Measurements from ENCODE around the gene MRPS21.
"Not testable (repeated sequence)": the region's sequence is repeated elsewhere in the genome, so short reads cannot be mapped to it uniquely, and the experiment has no call there.

The MRPS21 gene

DNA sequence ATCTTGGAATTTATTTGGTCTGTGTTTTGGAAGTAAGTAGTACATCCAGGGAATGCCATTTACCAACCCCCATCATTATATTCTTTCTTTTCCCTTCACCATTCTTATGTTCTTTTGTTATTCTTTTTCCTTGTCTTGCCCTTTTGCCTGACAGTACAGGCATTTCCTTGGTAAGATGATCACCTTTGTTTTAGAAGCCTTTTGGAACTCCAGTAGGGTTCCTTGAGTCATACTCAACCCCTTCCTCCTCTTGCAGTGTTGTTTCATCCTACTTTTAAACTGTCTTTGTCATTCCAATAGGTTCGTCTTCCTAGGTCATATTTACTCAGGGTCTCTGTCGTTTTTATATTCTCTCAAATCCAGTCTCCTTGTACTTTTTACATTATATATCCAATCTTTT, 9.2 kb downstream of the MRPS21 start:
- DNase-seq (ENCODE audit: extremely low read depth, insufficient read length): no peak
- TF ChIP-seq, protein P1, sequence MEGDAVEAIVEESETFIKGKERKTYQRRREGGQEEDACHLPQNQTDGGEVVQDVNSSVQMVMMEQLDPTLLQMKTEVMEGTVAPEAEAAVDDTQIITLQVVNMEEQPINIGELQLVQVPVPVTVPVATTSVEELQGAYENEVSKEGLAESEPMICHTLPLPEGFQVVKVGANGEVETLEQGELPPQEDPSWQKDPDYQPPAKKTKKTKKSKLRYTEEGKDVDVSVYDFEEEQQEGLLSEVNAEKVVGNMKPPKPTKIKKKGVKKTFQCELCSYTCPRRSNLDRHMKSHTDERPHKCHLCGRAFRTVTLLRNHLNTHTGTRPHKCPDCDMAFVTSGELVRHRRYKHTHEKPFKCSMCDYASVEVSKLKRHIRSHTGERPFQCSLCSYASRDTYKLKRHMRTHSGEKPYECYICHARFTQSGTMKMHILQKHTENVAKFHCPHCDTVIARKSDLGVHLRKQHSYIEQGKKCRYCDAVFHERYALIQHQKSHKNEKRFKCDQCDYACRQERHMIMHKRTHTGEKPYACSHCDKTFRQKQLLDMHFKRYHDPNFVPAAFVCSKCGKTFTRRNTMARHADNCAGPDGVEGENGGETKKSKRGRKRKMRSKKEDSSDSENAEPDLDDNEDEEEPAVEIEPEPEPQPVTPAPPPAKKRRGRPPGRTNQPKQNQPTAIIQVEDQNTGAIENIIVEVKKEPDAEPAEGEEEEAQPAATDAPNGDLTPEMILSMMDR (IDR thresholded peaks at IDR 0.05; ENCODE audit: insufficient read depth, low read length, poor library complexity, severe bottlenecking): no peak
- Histone ChIP-seq H3K4me3 (replicated peaks; ENCODE audit: low read depth, low read length) (no peak overlapping the region), H3K27me3 (replicated peaks; ENCODE audit: control insufficient read depth, insufficient read depth, low read length) (no peaks in the 10 kb centered on the region), H3K36me3 (ENCODE audit: control insufficient read depth, insufficient read depth, low read length) (peaks cover 11% of the 10 kb centered on the region)

DNA sequence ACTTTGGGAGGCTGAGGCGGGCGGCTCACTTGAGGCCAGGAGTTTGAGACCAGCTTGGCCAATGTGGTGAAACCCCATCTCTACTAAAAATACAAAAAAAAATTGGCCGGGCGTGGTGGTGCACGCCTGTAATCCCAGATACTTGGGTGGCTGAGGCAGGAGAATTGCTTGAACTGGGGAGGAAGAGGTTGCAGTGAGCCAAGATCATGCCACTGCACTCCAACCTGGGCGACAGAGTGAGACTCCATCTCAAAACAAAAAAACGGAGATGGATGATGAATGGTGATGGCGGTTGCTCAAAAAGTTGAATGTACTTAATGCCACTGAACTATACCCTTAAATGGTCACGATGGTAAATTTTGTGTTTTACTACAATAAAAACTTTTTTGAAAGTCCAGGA, 14.9 kb downstream of the MRPS21 start:
- H3K27me3 ChIP-seq (replicated peaks; ENCODE audit: control insufficient read depth, insufficient read depth, low read length); H3K4me3 ChIP-seq (replicated peaks; ENCODE audit: low read depth, low read length); DNase-seq (ENCODE audit: extremely low read depth, insufficient read length); H3K36me3 ChIP-seq (ENCODE audit: control insufficient read depth, insufficient read depth, low read length): not testable (repeated sequence)

DNA sequence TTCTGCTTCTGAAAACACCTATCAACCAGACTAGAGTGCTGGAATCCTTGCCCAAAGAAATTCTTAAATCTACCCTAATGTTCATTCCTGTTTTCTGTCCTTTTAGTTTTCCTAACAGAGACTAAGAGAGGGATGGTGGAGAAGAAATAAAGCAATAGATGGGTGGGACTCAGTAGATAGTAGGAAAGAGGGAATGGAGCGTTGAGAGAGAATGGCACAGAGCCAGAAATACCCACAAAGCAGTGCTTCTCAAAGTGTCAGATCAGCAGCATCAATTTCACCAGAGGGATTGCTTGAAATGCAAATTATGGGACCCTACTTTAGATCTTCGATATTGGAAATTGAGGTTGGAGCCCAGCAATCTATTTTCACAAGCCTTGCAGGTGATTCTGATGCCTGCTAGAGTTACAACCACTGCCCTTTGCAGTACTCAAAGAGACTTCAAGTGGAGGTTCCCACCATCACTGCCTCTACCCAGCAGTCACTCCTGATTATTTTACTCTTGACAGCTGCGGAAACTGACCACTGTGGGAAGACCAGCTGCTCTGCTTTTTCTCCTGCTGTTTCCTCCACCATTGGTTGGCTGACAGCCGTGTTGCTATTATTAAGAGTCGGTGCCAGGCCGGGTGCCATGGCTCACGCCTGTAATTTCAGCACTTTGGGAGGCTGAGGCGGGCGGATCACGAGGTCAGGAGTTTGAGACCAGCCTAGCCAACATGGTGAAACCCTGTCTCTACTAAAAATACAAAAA, 16.3 kb downstream of the MRPS21 start:
- TF ChIP-seq, protein P1 (IDR thresholded peaks at IDR 0.05; ENCODE audit: insufficient read depth, low read length, poor library complexity, severe bottlenecking): no peak
- Histone ChIP-seq H3K4me3 (replicated peaks; ENCODE audit: low read depth, low read length) (no peak overlapping the region), H3K27me3 (replicated peaks; ENCODE audit: control insufficient read depth, insufficient read depth, low read length) (no peaks in the 10 kb centered on the region), H3K36me3 (ENCODE audit: control insufficient read depth, insufficient read depth, low read length) (peaks cover 1% of the 10 kb centered on the region; the same call in 1 of the 2 replicates)
- DNase-seq (ENCODE audit: extremely low read depth, insufficient read length): no peak

DNA sequence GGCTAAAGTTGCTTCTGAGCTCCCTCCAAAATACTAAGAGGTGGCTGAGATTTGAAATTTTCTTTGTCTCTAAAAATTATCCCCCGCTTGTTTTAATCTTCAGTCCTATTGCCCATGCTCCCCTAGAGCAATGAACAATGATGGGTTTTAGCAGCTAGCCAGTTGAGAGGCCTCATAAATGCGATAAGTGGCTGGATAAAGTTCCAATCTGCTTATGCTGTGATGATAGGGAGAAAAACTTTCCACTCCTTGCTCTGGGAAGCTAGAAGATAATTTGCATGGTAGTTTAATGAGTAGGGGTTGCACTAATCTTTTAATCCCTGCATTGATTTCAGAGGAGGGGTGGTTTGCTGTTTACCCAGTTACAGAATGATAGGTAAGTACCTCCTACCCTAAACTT, 18.1 kb downstream of the MRPS21 start:
- H3K36me3 ChIP-seq (ENCODE audit: control insufficient read depth, insufficient read depth, low read length): no peaks in the 10 kb centered on the region; the same call in 1 of the 2 replicates
- no peak for DNase-seq (ENCODE audit: extremely low read depth, insufficient read length)
- no peaks in the 10 kb centered on the region for H3K27me3 ChIP-seq (replicated peaks; ENCODE audit: control insufficient read depth, insufficient read depth, low read length)
- TF ChIP-seq, protein P1 (IDR thresholded peaks at IDR 0.05; ENCODE audit: insufficient read depth, low read length, poor library complexity, severe bottlenecking): no peak
- no peak overlapping the region for H3K4me3 ChIP-seq (replicated peaks; ENCODE audit: low read depth, low read length)

DNA sequence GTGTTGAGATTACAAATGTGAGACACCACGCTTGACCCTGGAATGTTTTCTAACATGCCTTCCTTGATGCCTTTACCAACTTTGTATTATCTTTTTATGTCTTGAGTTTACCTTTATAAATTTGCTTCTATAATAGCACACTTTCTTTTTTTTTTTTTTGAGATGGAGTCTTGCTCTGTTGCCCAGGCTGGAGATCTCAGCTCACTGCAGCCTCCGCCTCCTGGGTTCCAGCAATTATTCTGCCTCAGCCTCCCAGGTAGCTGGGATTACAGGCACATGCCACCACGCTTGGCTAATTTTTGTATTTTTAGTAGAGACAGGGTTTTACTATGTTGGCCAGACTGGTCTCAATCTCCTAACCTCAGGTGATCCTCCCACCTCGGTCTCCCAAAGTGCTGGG, 21.0 kb downstream of the MRPS21 start:
- H3K4me3 ChIP-seq (replicated peaks; ENCODE audit: low read depth, low read length); H3K36me3 ChIP-seq (ENCODE audit: control insufficient read depth, insufficient read depth, low read length); H3K27me3 ChIP-seq (replicated peaks; ENCODE audit: control insufficient read depth, insufficient read depth, low read length); DNase-seq (ENCODE audit: extremely low read depth, insufficient read length): not testable (repeated sequence)

DNA sequence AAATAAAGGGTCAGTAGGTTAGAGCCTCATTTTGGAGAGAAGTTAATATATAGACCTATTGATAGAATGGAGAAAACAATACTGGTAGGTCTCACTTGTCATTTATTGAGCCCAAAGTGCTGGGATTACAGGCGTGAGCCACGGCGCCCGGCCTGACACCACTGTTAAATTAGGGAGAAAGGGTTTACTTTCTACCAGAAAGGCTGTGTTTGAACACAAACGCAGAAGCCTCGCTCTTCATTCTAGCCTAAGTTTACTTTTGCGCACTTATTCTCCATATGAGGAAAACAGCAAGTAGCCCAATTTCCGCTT, 27.0 kb downstream of the MRPS21 start:
- TF ChIP-seq, protein P1 (IDR thresholded peaks at IDR 0.05; ENCODE audit: insufficient read depth, low read length, poor library complexity, severe bottlenecking): no peak
- DNase-seq (ENCODE audit: extremely low read depth, insufficient read length): peak; percentile 20
- H3K36me3 ChIP-seq (ENCODE audit: control insufficient read depth, insufficient read depth, low read length): peaks cover 2% of the 10 kb centered on the region; the same call in 1 of the 2 replicates
- peak overlapping the region; percentile 71 for H3K4me3 ChIP-seq (replicated peaks; ENCODE audit: low read depth, low read length)
- H3K27me3 ChIP-seq (replicated peaks; ENCODE audit: control insufficient read depth, insufficient read depth, low read length): no peaks in the 10 kb centered on the region

DNA sequence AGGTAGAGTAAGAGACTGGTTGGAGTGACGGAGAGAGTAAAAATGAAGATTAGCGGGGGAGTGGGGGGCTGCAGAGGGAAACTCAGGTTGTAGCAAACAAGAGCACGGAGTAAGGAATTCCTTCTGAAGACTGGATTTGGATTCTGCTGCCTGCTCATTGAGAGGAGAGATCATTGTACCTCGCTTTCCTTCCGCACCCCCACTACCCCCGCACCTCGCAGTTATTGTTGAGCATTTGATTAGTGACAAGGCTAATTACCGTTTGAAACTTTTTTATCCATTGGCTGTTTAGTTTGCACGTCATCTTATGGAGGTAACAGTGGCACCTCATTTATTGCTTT, 28.1 kb downstream of the MRPS21 start:
- TF ChIP-seq, protein P1 (IDR thresholded peaks at IDR 0.05; ENCODE audit: insufficient read depth, low read length, poor library complexity, severe bottlenecking): no peak
- no peak for DNase-seq (ENCODE audit: extremely low read depth, insufficient read length)
- no peaks in the 10 kb centered on the region for H3K27me3 ChIP-seq (replicated peaks; ENCODE audit: control insufficient read depth, insufficient read depth, low read length)
- H3K36me3 ChIP-seq (ENCODE audit: control insufficient read depth, insufficient read depth, low read length): peaks cover 3% of the 10 kb centered on the region; the same call in 1 of the 2 replicates
- peak overlapping the region; percentile 71 for H3K4me3 ChIP-seq (replicated peaks; ENCODE audit: low read depth, low read length)

Data from GM06990 (cell line).